ENCODE results near the gene AQP9.

The AQP9 gene

GRCh38 chr15:58154769-58155168 is 16.6 kb downstream of the AQP9 start:
- no peak for DNase-seq (ENCODE audit: low read depth)
- TF ChIP-seq CTCF (IDR thresholded peaks at IDR 0.05; ENCODE audit: low read depth, low read length, missing control alignments), result no peak
- in situ Hi-C loops (cut with HindIII; ENCODE audit: low sequenced_read_pairs), result no loop called here
- H3K4me3 ChIP-seq (ENCODE audit: low read depth, low read length), result no peak overlapping the region

- no peak for TF ChIP-seq CTCF (IDR thresholded peaks at IDR 0.05; ENCODE audit: low read depth, low read length, missing control alignments)
- in situ Hi-C loops (cut with HindIII; ENCODE audit: low sequenced_read_pairs), result no loop called here
- no peak for DNase-seq (ENCODE audit: low read depth)
- no peak overlapping the region for H3K4me3 ChIP-seq (ENCODE audit: low read depth, low read length)
Observed at GRCh38 chr15:58159827-58160386, 21.7 kb downstream of the AQP9 start.

- H3K4me3 ChIP-seq (ENCODE audit: low read depth, low read length), result no peak overlapping the region
- in situ Hi-C loops (cut with HindIII; ENCODE audit: low sequenced_read_pairs), result no loop called here
- no peak for TF ChIP-seq CTCF (IDR thresholded peaks at IDR 0.05; ENCODE audit: low read depth, low read length, missing control alignments)
- DNase-seq (ENCODE audit: low read depth), result no peak
Observed at GRCh38 chr15:58161436-58161930, 23.3 kb downstream of the AQP9 start.

GRCh38 chr15:58163985-58164384 is 25.8 kb downstream of the AQP9 start:
- DNase-seq (ENCODE audit: low read depth), result no peak
- in situ Hi-C loops (cut with HindIII; ENCODE audit: low sequenced_read_pairs), result no loop called here
- no peak overlapping the region for H3K4me3 ChIP-seq (ENCODE audit: low read depth, low read length)
- TF ChIP-seq CTCF (IDR thresholded peaks at IDR 0.05; ENCODE audit: low read depth, low read length, missing control alignments), result no peak

GRCh38 chr15:58164926-58165325 is 26.7 kb downstream of the AQP9 start:
- in situ Hi-C loops (cut with HindIII; ENCODE audit: low sequenced_read_pairs), result no loop called here
- no peak for TF ChIP-seq CTCF (IDR thresholded peaks at IDR 0.05; ENCODE audit: low read depth, low read length, missing control alignments)
- no peak overlapping the region for H3K4me3 ChIP-seq (ENCODE audit: low read depth, low read length)
- DNase-seq (ENCODE audit: low read depth), result no peak

GRCh38 chr15:58165661-58166060 is 27.5 kb downstream of the AQP9 start:
- H3K4me3 ChIP-seq (ENCODE audit: low read depth, low read length), result no peak overlapping the region
- DNase-seq (ENCODE audit: low read depth), result no peak
- TF ChIP-seq CTCF (IDR thresholded peaks at IDR 0.05; ENCODE audit: low read depth, low read length, missing control alignments), result no peak
- in situ Hi-C loops (cut with HindIII; ENCODE audit: low sequenced_read_pairs), result no loop called here

Measured in astrocyte of the cerebellum (primary cell).